NT2/D1 (cell line): Measurements from ENCODE around the gene LRRC58.

Experiments
- DNase-seq: peaks from one replicate; pipeline ENCODE4 v3.0.0-alpha.2; 2011; ENCODE audit warnings: low read depth, low spot score
- H3K27me3 ChIP-seq: 2 replicates; pipeline ENCODE4 v1.6.0; 2011; ENCODE audit warnings: mild to moderate bottlenecking; ENCODE audit not compliant: insufficient read length, insufficient read depth
- H3K36me3 ChIP-seq: 2 replicates; pipeline ENCODE4 v1.6.1; 2011; ENCODE audit warnings: mild to moderate bottlenecking, low read length, mixed read lengths; ENCODE audit not compliant: insufficient read depth, insufficient read length
- H3K4me1 ChIP-seq: 2 replicates; pipeline ENCODE4 v1.5.1; 2011; ENCODE audit not compliant: insufficient read depth, insufficient read length
- H3K4me3 ChIP-seq: 2 replicates; pipeline ENCODE4 v1.5.1; 2011; ENCODE audit warnings: low read depth; ENCODE audit not compliant: insufficient read length
- H3K9ac ChIP-seq: 2 replicates; pipeline ENCODE4 v1.6.0; 2011; ENCODE audit warnings: low read depth; ENCODE audit not compliant: insufficient read length
- H3K9me3 ChIP-seq: 2 replicates; pipeline ENCODE4 v1.5.1; 2011; ENCODE audit warnings: mild to moderate bottlenecking, low read length; ENCODE audit not compliant: insufficient read depth
- SUZ12 ChIP-seq: IDR thresholded peaks from 2 replicates; pipeline ENCODE4 v1.6.1; 2011; ENCODE audit not compliant: insufficient read length, insufficient read depth; ENCODE audit errors: extremely low read depth
- YY1 ChIP-seq: IDR thresholded peaks from 2 replicates; pipeline ENCODE4 v1.6.1; 2011; ENCODE audit not compliant: insufficient read length, insufficient read depth
- ZNF274 ChIP-seq: IDR thresholded peaks from 2 replicates; pipeline ENCODE4 v1.6.1; 2011; ENCODE audit warnings: mild to moderate bottlenecking, low read depth, low read length

LRRC58 gene

GRCh38 chr3:120289636-120290035 is 59.5 kb downstream of the LRRC58 start:
- DNase-seq = no peak
- Histone ChIP-seq H3K4me3 (no peak overlapping the region), H3K9ac (no peak overlapping the region), H3K9me3 (peaks cover 6% of the 10 kb centered on the region; the same call in 1 of the 2 replicates), H3K27me3 (peaks cover 20% of the 10 kb centered on the region), H3K36me3 (no peaks in the 10 kb centered on the region), H3K4me1 (no peaks in the 10 kb centered on the region)
- TF ChIP-seq YY1 = no peak
- no peak for TF ChIP-seq SUZ12
- TF ChIP-seq ZNF274 = no peak

DNA sequence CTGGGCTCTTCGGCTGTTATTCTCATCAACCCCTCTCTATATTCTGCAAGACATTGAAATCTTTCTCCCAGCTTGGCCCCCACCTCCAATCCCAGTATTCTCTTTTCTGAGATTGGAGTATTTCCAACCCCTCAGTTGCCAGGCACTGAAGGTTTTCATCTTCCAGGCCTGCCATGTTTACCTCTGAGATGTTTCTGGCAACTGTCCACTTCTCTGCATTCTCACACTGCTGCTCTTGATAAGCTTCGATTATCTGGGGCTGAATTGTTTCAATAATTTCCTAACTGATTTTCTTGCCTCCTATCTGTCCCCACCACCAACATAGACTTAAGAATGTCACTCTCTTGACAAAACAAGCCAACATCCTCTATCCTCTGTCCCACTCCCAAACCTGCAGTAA is 62.7 kb downstream of the LRRC58 start:
- Histone ChIP-seq H3K9ac (no peak overlapping the region), H3K9me3 (no peaks in the 10 kb centered on the region; the same call in 1 of the 2 replicates), H3K4me3 (no peak overlapping the region), H3K36me3 (no peaks in the 10 kb centered on the region), H3K27me3 (peaks cover 21% of the 10 kb centered on the region), H3K4me1 (no peaks in the 10 kb centered on the region)
- DNase-seq = no peak
- TF ChIP-seq YY1 (no peak), SUZ12 (no peak), ZNF274 (no peak)

DNA sequence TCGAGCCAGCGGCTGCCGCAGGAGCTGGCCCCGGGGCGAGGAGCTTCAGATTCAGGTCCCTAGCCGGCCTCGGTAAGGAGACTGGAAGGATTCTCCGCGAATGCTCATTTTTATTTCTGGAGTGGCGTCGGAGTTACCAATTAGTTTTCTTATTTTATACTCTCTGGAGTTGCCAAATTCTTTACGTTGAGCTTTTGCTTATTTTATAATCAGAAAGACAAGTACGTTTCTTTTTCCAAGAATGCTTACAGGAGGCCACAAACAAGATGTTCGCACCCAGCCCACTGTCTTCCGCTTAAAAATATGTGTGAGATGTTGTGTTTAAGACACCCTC is 63.7 kb downstream of the LRRC58 start:
- Histone ChIP-seq H3K36me3 (no peaks in the 10 kb centered on the region), H3K4me1 (no peaks in the 10 kb centered on the region), H3K9ac (peak overlapping the region; percentile 23), H3K4me3 (peak overlapping the region; percentile 42), H3K27me3 (peaks cover 21% of the 10 kb centered on the region), H3K9me3 (no peaks in the 10 kb centered on the region; the same call in 1 of the 2 replicates)
- no peak for DNase-seq
- TF ChIP-seq SUZ12 (no peak), ZNF274 (no peak), YY1 (no peak)

GRCh38 chr3:120284747-120285507 is 64.2 kb downstream of the LRRC58 start, which contains the start of gene GPR156:
TSS of gene GPR156 (minus strand) at chr3:120285222. CDS start at chr3:120244098, 41,124 bp downstream.
- peak within 1 kb of the TSS; percentile 23 for H3K9ac ChIP-seq
- no peaks in the 10 kb centered on the region for H3K4me1 ChIP-seq
- H3K36me3 ChIP-seq = no peaks in the 10 kb centered on the region
- TF ChIP-seq SUZ12 (no peak), YY1 (no peak), ZNF274 (no peak)
- H3K4me3 ChIP-seq = peak within 1 kb of the TSS; percentile 42
- no peak for DNase-seq
- peaks cover 21% of the 10 kb centered on the region for H3K27me3 ChIP-seq
- H3K9me3 ChIP-seq = no peaks in the 10 kb centered on the region

- peaks cover 14% of the 10 kb centered on the region for H3K27me3 ChIP-seq
- no peak for DNase-seq
- H3K4me1 ChIP-seq = no peaks in the 10 kb centered on the region
- H3K36me3 ChIP-seq = no peaks in the 10 kb centered on the region
- no peak overlapping the region for H3K4me3 ChIP-seq
- H3K9me3 ChIP-seq = no peaks in the 10 kb centered on the region
- H3K9ac ChIP-seq = no peak overlapping the region
- TF ChIP-seq YY1 (no peak), ZNF274 (no peak), SUZ12 (no peak)
Measured at GRCh38 chr3:120281261-120281660, 67.9 kb downstream of the LRRC58 start.

GRCh38 chr3:120280566-120280965 is 68.6 kb downstream of the LRRC58 start:
- peaks cover 7% of the 10 kb centered on the region for H3K27me3 ChIP-seq
- TF ChIP-seq ZNF274 = no peak
- no peak for TF ChIP-seq YY1
- TF ChIP-seq SUZ12 = no peak
- no peaks in the 10 kb centered on the region for H3K4me1 ChIP-seq
- no peak for DNase-seq
- H3K4me3 ChIP-seq = no peak overlapping the region
- no peaks in the 10 kb centered on the region for H3K9me3 ChIP-seq
- no peak overlapping the region for H3K9ac ChIP-seq
- H3K36me3 ChIP-seq = no peaks in the 10 kb centered on the region

DNA sequence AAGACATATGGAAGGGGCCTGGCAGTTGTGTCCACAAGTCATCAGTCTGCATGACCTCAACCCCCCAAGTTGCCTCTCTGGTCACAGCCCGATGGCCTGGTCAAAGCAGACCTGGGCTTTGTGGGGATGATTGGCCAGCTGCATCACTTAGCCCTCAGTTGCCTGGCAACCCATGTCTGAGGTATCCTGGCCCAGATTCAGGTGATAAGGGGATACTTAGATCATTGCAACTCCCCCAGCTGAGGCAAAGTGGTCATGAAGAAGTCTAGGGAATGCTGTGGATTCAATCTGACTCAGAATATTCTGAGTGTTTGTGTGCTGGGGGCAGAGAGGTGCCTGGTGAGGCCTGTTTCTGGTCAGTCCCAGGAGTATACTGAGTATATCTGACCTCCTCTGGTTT is 69.1 kb downstream of the LRRC58 start:
- TF ChIP-seq SUZ12 (no peak), ZNF274 (no peak), YY1 (no peak)
- no peaks in the 10 kb centered on the region for H3K36me3 ChIP-seq
- no peak for DNase-seq
- H3K4me1 ChIP-seq = no peaks in the 10 kb centered on the region
- H3K27me3 ChIP-seq = peaks cover 3% of the 10 kb centered on the region
- no peak overlapping the region for H3K9ac ChIP-seq
- no peak overlapping the region for H3K4me3 ChIP-seq
- no peaks in the 10 kb centered on the region for H3K9me3 ChIP-seq
